HepG2 (cell line): ENCODE data around the gene NUP214. TPM values are rescaled to one million over a fixed set of nuclear protein-coding genes. Genes with fewer than 3 reads are reported as not detected.

Experiments
- ATAC-seq: fragments of 200-7000 bp; cut with Tn5 transposase; 3 replicates; pipeline ENCODE4 v1.9.1; 2020; ENCODE audit warnings: mild to moderate bottlenecking, moderate library complexity
- BruUV-seq: library from RNA; stranded (reverse); fragments of 400-500 nt; replicated peaks from 2 replicates; lab custom pipeline; 2021; lab: Mats Ljungman, UMichigan
- CTCF ChIA-PET: fragments of 300-600 bp; formaldehyde crosslinking; extraction: SDS; loops from one replicate; lab custom pipeline; 2021; ENCODE audit warnings: low total read pairs, inconsistent platforms, low intra/inter-chr PET ratio; lab: Yijun Ruan, JAX
- POLR2A ChIA-PET: fragments of 350-600 bp; sonication (Branson Sonifier 250); formaldehyde crosslinking; loops from one replicate; lab custom pipeline; 2020; ENCODE audit warnings: antibody characterized with exemption, inconsistent platforms; lab: Yijun Ruan, JAX
- DNase-seq: peaks from one replicate; pipeline ENCODE4 v3.0.0-alpha.2; 2015; ENCODE audit warnings: low spot score
- FAIRE-seq: peaks from 3 replicates; lab custom pipeline; 2011; peaks lifted over from hg19 to GRCh38; lab: Jason Lieb, UNC
- H2AFZ ChIP-seq: one replicate; pipeline ENCODE4 v1.6.1; 2011; ENCODE audit warnings: low read length, inconsistent platforms
- H3K27ac ChIP-seq: fragments of 300-600 bp; 3 replicates; pipeline ENCODE4 v1.8.0; 2011; ENCODE audit warnings: mixed run types, mild to moderate bottlenecking, mixed read lengths, low read length, inconsistent platforms; ENCODE audit not compliant: insufficient read depth; ENCODE audit errors: extremely low read length
- H3K27me3 ChIP-seq, 2 experiments: fragments of 200-600 bp in 1 of 2; 2 replicates in 1 of 2; 3 replicates in 1 of 2; pipeline versions ENCODE4 v1.6.0 to v1.8.0; 2011; ENCODE audit warnings: low read length in 2 of 2, mild to moderate bottlenecking in 2 of 2, moderate library complexity in 2 of 2, inconsistent platforms in 1 of 2; ENCODE audit not compliant: insufficient read depth in 2 of 2, control insufficient read depth in 1 of 2
- H3K36me3 ChIP-seq, 2 experiments: fragments of 200-600 bp in 1 of 2; replicated peaks in 1 of 2; 2 replicates in 1 of 2; 3 replicates in 1 of 2; pipeline versions ENCODE4 v1.5.1 to v1.8.0; 2011; ENCODE audit warnings: low read length in 2 of 2, inconsistent platforms in 1 of 2; ENCODE audit not compliant: insufficient read depth in 2 of 2, control insufficient read depth in 1 of 2
- H3K4me1 ChIP-seq: 2 replicates; pipeline ENCODE4 v1.5.1; 2012; ENCODE audit warnings: low read length, inconsistent platforms; ENCODE audit not compliant: insufficient read depth
- H3K4me2 ChIP-seq: 2 replicates; pipeline ENCODE4 v1.6.0; 2011; ENCODE audit warnings: low read depth, low read length, inconsistent platforms
- H3K4me3 ChIP-seq, 3 experiments: fragments of 200-600 bp in 1 of 3; sonication (generic), shearing (Covaris generic) in 1 of 3; replicated peaks in 1 of 3; 2 replicates each; pipeline ENCODE4 v1.5.1; 2011 to 2016; ENCODE audit warnings: low read length in 3 of 3, inconsistent platforms in 2 of 3, low read depth in 2 of 3, mild to moderate bottlenecking in 2 of 3, control low read depth in 1 of 3, mixed read lengths in 1 of 3; ENCODE audit not compliant: insufficient read depth in 1 of 3
- H3K79me2 ChIP-seq: one replicate; pipeline ENCODE4 v1.6.1; 2011; ENCODE audit warnings: low read length, inconsistent platforms; ENCODE audit not compliant: insufficient read depth
- H3K9ac ChIP-seq: 2 replicates; pipeline ENCODE4 v1.6.0; 2011; ENCODE audit warnings: mild to moderate bottlenecking, low read depth, low read length, inconsistent platforms; ENCODE audit not compliant: insufficient read depth
- H3K9me3 ChIP-seq: 2 replicates; pipeline ENCODE4 v1.5.1; 2012; ENCODE audit warnings: mild to moderate bottlenecking, low read length
- H4K20me1 ChIP-seq: 2 replicates; pipeline ENCODE4 v1.6.0; 2011; ENCODE audit warnings: inconsistent platforms, mild to moderate bottlenecking, low read length, moderate library complexity; ENCODE audit not compliant: insufficient read depth
- ATF7 ChIP-seq, 2 experiments: fragments of 450-650 bp in 1 of 2; sonication (generic) in 1 of 2; formaldehyde crosslinking in 1 of 2; IDR thresholded peaks; 2 replicates each; pipeline versions ENCODE4 v1.4.0 to v1.6.1; 2016 to 2020; ENCODE audit warnings: antibody characterized with exemption in 1 of 2, mild to moderate bottlenecking in 1 of 2, missing genetic modification reagents in 1 of 2
- DRAP1 ChIP-seq: IDR thresholded peaks from 2 replicates; pipeline ENCODE4 v1.6.1; 2016; ENCODE audit warnings: missing genetic modification reagents, missing compliant biosample characterization
- HOXD1 ChIP-seq: sonication (generic); formaldehyde crosslinking; IDR thresholded peaks from 2 replicates; pipeline ENCODE4 v1.5.0; 2020; ENCODE audit warnings: missing genetic modification reagents
- MAFK ChIP-seq, 2 experiments: IDR thresholded peaks in 1 of 2; conservative IDR thresholded peaks in 1 of 2; 2 replicates each; pipeline ENCODE4 v1.6.1; 2011; ENCODE audit warnings: improper control_type of control experiment in 2 of 2, low read length in 2 of 2
- PTBP1 ChIP-seq: fragments of 200-400 bp; formaldehyde crosslinking; IDR thresholded peaks from 2 replicates; pipeline ENCODE4 v1.6.1; 2018; ENCODE audit warnings: low read length, low read depth; ENCODE audit not compliant: poor library complexity, severe bottlenecking
- TCF7L2 ChIP-seq: IDR thresholded peaks from 2 replicates; pipeline ENCODE4 v1.6.1; 2011; ENCODE audit warnings: mild to moderate bottlenecking, low read depth, low read length, moderate library complexity
- ZBTB14 ChIP-seq: sonication (generic); formaldehyde crosslinking; IDR thresholded peaks from 2 replicates; pipeline ENCODE4 v1.4.0; 2020; ENCODE audit warnings: missing genetic modification reagents
- ZNF124 ChIP-seq: sonication (generic); formaldehyde crosslinking; IDR thresholded peaks from 2 replicates; pipeline ENCODE4 v1.4.0; 2020; ENCODE audit warnings: missing genetic modification reagents
- ZNF503 ChIP-seq: sonication (generic); formaldehyde crosslinking; IDR thresholded peaks from 2 replicates; pipeline ENCODE4 v1.4.0; 2020; ENCODE audit warnings: missing genetic modification reagents
- ZNF614 ChIP-seq: IDR thresholded peaks from 2 replicates; pipeline ENCODE4 v1.6.1; 2018; ENCODE audit warnings: missing biosample characterization, missing genetic modification reagents, inconsistent platforms, borderline replicate concordance
- ZNF713 ChIP-seq: sonication (generic); formaldehyde crosslinking; IDR thresholded peaks from 2 replicates; pipeline ENCODE4 v1.4.0; 2020; ENCODE audit warnings: mild to moderate bottlenecking, missing genetic modification reagents
- ZSCAN31 ChIP-seq: sonication (generic); formaldehyde crosslinking; IDR thresholded peaks from 2 replicates; pipeline ENCODE4 v1.5.0; 2020; ENCODE audit warnings: low read depth, mild to moderate bottlenecking, missing genetic modification reagents
- WGBS: methylation state at CpG from one replicate; pipeline ENCODE4 v1.1.6; 2017; ENCODE audit warnings: low lambda C conversion rate; 5-methylcytosine and 5-hydroxymethylcytosine counted together
- in situ Hi-C: cut with HindIII; loops from 2 replicates; pipeline ENCODE4 v1.10.0; 2017; ENCODE audit warnings: low pct_unique_long_range_greater_than_20kb; ENCODE audit not compliant: extremely low pct_ligation_motif_present
- intact Hi-C: fragments of 100-400 bp; cut with micrococcal nuclease; formaldehyde crosslinking; loops from one replicate; pipeline ENCODE4 v1.10.0; 2022; ENCODE audit not compliant: unreplicated experiment
- polyA plus RNA-seq, 8 experiments: library from polyadenylated mRNA; depleted of rRNA in 3 of 8; stranded (reverse) in 7 of 8; unstranded in 1 of 8; fragments of >200 nt; fragmentation: Illumina TruSeq in 4 of 8; extraction: Trizol in 4 of 8; gene quantifications; 2 replicates each; pipeline versions ENCODE4 v1.2.1 to v1.2.3, GENCODE V29; 2011 to 2016; ENCODE audit warnings: low read depth in 4 of 8, missing spikeins in 1 of 8, mixed read lengths in 1 of 8; ENCODE audit not compliant: insufficient read depth in 1 of 8
- total RNA-seq, 5 experiments: library from RNA; depleted of rRNA; stranded (reverse); fragments of >200 nt; fragmentation: Illumina TruSeq; extraction: Trizol; gene quantifications; 2 replicates each; pipeline ENCODE4 v1.2.3, GENCODE V29; 2016; ENCODE audit warnings: low read depth in 1 of 5

The NUP214 gene
- total and polyA plus RNA-seq, 2 of the 13 experiments (the other 11 are each of a cell fraction or from before 2014, with no cell fraction given) = 8.4 to 16.0 TPM

DNA sequence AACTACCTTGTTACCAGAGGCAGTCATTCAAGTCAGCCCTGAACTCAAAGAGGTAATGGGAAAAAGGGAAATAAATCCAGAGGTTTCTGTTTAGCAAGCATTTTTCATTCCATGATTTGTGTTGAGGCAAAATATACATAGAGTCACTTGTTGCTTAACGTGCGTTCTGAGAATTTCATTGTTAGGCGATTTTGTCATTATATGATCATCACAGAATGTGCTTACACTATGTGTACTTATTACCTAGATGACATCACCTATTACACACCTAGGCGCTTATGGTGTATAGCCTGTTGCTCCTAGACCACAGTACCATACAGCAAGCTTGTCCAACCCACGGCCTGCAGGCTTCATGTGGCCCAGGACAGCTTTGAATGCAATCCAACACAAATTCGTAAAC, 36.2 kb downstream of the NUP214 start:
- CTCF ChIA-PET = no interaction called here
- H4K20me1 ChIP-seq = no peaks in the 10 kb centered on the region
- no peak for ATAC-seq
- 95% methylated on average over 6 of the region's 6 CpGs for WGBS
- H3K36me3 ChIP-seq = peaks cover 15 to 81% of the 10 kb centered on the region in 2 experiments; a peak in 4 of 5 replicates
- no TSS peak for BruUV-seq
- no peaks in the 10 kb centered on the region for H3K9me3 ChIP-seq
- H3K4me3 ChIP-seq = no peak overlapping the region
- H3K4me2 ChIP-seq = no peak overlapping the region
- in situ Hi-C loops (no loop called here), intact Hi-C loops (no loop called here)
- no peak for FAIRE-seq
- H3K27ac ChIP-seq = no peak overlapping the region
- H3K27me3 ChIP-seq = no peaks in the 10 kb centered on the region
- peaks cover 3% of the 10 kb centered on the region for H3K79me2 ChIP-seq
- no peaks in the 10 kb centered on the region for H3K4me1 ChIP-seq
- POLR2A ChIA-PET = no interaction called here
- H2AFZ ChIP-seq = no peak overlapping the region
- DNase-seq = no peak
- TF ChIP-seq HOXD1 (no peak), DRAP1 (CRISPR knock-in tag) (no peak), ZNF124 (CRISPR knock-in tag) (no peak), ZSCAN31 (CRISPR knock-in tag) (no peak), MAFK (conservative IDR thresholded peaks at IDR 0.05 in 1 of 2, IDR thresholded peaks at IDR 0.05 in 1 of 2; ENCODE audit: low read length in 2 of 2) (0 out of 4 replicates have a peak, but pooled peaks of 1 of the 2 experiments have one; percentile 1), ATF7 (IDR thresholded peaks at IDR 0.05) (peak; percentile 38; the same call in 1 of the 2 replicates), ATF7 (CRISPR knock-in tag; IDR thresholded peaks at IDR 0.05) (no peak), PTBP1 (no peak), ZNF614 (CRISPR knock-in tag) (no peak), ZNF713 (no peak), ZNF503 (CRISPR knock-in tag) (no peak), ZBTB14 (no peak), TCF7L2 (no peak)
- no peak overlapping the region for H3K9ac ChIP-seq
